Activated naive CD8-positive, alpha-beta T cell treated with anti-CD3 and anti-CD28 coated beads for 36 hours (primary cell): Measurements from ENCODE around the gene IFNA21. TPM values are rescaled to one million over a fixed set of nuclear protein-coding genes. Genes with fewer than 3 reads are reported as not detected.

Experiments used
- total RNA-seq, 2 experiments: library from RNA; stranded (reverse); gene quantifications; one replicate each; pipeline ENCODE4 v1.2.3, GENCODE V29; 2021

Gene IFNA21
- total RNA-seq, 2 experiments from 2014 or later: not detected

Other genes starting within 250 kb of the IFNA21 start
- gene HACD4, start 135.0 kb downstream of the IFNA21 start, total RNA-seq: 1 to 10 TPM; 5.2 to 5.3 TPM
- gene IFNB1, start 88.7 kb downstream of the IFNA21 start, total RNA-seq: 1 to 10 TPM in 1 of 2 experiments, under 1 TPM in 1; 0.62 to 1.2 TPM
- under 1 TPM in 1 of 2 experiments, not detected in 1; 0.10 TPM for gene IFNW1, start 24.8 kb downstream of the IFNA21 start, total RNA-seq
- gene IFNA4, start 20.9 kb upstream of the IFNA21 start, total RNA-seq: not detected
- gene IFNA7, start 35.5 kb upstream of the IFNA21 start, total RNA-seq: not detected
- not detected for gene IFNA10, start 40.5 kb upstream of the IFNA21 start, total RNA-seq
- gene IFNA16, start 50.7 kb upstream of the IFNA21 start, total RNA-seq: not detected
- not detected for gene IFNA17, start 61.6 kb upstream of the IFNA21 start, total RNA-seq
- not detected for gene IFNA14, start 73.3 kb upstream of the IFNA21 start, total RNA-seq
- gene IFNA5, start 138.7 kb upstream of the IFNA21 start, total RNA-seq: not detected
- 10 to 100 TPM; 13.6 to 14.2 TPM for gene KLHL9, start 168.7 kb upstream of the IFNA21 start, total RNA-seq
- not detected for gene IFNA6, start 184.2 kb upstream of the IFNA21 start, total RNA-seq
- gene IFNA13, start 201.4 kb upstream of the IFNA21 start, total RNA-seq: not detected
- not detected for gene IFNA2, start 218.7 kb upstream of the IFNA21 start, total RNA-seq
- not detected for gene IFNA8, start 242.5 kb upstream of the IFNA21 start, total RNA-seq